ENCODE measurements around the gene TTC28.

The TTC28 gene

DNA sequence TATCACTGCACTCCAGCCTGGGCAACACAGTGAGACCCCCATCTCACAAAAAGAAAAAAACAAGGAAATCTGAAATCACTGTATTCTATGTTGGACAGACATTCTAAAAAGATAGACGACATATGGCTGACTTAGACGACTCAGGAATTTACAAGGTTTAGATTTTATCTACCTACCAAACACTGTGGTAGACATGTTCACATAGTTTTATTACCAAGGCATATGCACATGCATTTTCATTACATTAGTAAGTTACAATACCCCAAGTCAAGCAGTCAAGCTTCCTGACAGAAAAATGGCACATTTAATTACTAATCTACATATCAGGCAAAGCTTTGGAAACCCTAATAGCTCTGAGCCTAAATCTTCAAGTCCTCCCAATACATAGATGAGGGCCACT, 262.2 kb downstream of the TTC28 start:
- H3K27ac Mint-ChIP-seq = no peak overlapping the region
- no peaks in the 10 kb centered on the region for H3K9me3 Mint-ChIP-seq
- no peaks in the 10 kb centered on the region for H3K36me3 Mint-ChIP-seq (ENCODE audit: low read depth)
- TF ChIP-seq, protein P1, sequence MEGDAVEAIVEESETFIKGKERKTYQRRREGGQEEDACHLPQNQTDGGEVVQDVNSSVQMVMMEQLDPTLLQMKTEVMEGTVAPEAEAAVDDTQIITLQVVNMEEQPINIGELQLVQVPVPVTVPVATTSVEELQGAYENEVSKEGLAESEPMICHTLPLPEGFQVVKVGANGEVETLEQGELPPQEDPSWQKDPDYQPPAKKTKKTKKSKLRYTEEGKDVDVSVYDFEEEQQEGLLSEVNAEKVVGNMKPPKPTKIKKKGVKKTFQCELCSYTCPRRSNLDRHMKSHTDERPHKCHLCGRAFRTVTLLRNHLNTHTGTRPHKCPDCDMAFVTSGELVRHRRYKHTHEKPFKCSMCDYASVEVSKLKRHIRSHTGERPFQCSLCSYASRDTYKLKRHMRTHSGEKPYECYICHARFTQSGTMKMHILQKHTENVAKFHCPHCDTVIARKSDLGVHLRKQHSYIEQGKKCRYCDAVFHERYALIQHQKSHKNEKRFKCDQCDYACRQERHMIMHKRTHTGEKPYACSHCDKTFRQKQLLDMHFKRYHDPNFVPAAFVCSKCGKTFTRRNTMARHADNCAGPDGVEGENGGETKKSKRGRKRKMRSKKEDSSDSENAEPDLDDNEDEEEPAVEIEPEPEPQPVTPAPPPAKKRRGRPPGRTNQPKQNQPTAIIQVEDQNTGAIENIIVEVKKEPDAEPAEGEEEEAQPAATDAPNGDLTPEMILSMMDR (IDR thresholded peaks at IDR 0.05) = no peak
- H3K4me3 Mint-ChIP-seq = no peak overlapping the region
- no peak for DNase-seq
- H3K4me1 Mint-ChIP-seq = peaks cover 20% of the 10 kb centered on the region
- peaks cover 3% of the 10 kb centered on the region for H3K27me3 Mint-ChIP-seq (ENCODE audit: low read depth, poor library complexity)

DNA sequence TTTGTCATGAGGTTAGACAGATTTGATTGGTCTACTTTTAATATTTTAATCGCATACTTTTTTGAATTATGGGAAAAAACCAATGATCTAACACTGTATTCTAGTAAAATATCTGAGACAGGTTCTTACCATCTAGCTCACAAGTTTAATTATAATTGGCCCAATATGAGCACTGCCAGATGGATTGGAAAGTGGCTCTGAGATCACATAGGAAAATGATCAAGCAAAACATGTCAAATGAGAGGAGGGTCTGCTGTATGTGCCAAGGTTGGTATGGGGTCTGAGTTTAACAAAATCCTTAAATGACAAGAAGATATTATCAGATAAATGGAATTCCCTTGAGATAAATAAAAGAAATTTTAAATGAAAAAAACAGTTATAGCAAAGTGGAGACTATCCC, 264.7 kb downstream of the TTC28 start:
- no peak overlapping the region for H3K27ac Mint-ChIP-seq
- no peaks in the 10 kb centered on the region for H3K9me3 Mint-ChIP-seq
- H3K36me3 Mint-ChIP-seq (ENCODE audit: low read depth) = no peaks in the 10 kb centered on the region
- no peak overlapping the region for H3K4me3 Mint-ChIP-seq
- H3K4me1 Mint-ChIP-seq = peaks cover 36% of the 10 kb centered on the region
- H3K27me3 Mint-ChIP-seq (ENCODE audit: low read depth, poor library complexity) = no peaks in the 10 kb centered on the region
- DNase-seq = no peak
- TF ChIP-seq, protein P1 (IDR thresholded peaks at IDR 0.05) = no peak

DNA sequence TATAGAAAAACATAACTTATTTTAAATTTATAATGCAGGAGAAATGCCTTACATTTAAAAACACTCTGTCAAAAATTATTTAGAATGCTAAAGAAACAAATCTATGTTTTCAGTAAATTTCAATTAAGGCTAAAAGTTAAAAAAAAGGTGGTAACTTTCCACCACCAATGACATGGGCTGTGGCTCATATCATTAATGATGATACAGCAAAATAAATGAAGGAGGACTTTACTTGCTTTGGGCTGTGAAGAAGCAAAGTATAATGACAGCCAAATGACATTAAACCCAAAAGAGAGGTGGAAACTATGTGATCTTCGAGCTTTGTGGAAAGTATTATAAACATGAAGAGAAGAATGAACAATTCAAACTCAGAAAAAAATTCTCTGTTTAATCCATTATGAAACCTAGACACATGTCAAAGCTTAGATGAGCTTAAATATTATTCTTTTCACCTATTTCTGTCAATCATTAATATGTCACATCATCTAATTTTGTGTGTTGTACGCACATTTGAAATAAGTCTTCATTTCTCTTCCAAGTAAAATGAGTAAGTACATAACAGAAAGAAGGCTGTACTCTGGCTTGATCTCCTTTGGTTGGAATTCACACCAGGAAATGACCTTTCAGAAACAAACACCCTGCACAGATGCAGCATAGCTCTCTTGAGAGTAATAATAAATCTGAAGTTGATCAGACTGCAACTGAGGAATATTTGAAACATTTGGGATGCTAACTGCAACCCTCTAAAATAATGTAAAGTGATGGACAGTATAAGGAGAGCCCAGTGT, 265.8 kb downstream of the TTC28 start:
- Mint-ChIP-seq H3K4me1 (peaks cover 41% of the 10 kb centered on the region), H3K27ac (peak overlapping the region; percentile 60), H3K9me3 (no peaks in the 10 kb centered on the region), H3K36me3 (ENCODE audit: low read depth) (no peaks in the 10 kb centered on the region), H3K27me3 (ENCODE audit: low read depth, poor library complexity) (no peaks in the 10 kb centered on the region), H3K4me3 (no peak overlapping the region)
- DNase-seq = no peak
- TF ChIP-seq, protein P1 (IDR thresholded peaks at IDR 0.05) = no peak

DNA sequence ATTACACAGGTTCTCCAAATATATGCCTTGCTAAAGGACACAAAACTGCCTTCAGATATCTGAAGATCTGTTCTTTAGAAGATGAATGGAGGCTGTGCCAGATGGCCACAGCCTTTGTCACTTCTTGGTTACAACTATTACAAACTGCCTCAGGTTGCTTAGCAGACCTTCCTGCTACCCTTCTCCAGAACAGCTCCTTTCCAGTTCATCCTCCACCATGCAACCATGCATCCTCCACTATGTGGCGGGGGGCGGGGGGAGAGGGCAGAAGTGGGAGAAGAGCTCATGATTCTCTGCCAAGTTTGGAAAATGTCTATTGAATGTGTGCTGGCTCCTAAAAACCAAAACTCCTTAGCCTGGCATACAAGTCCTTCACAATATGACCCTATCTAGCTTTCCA, 267.5 kb downstream of the TTC28 start:
- peaks cover 11% of the 10 kb centered on the region for H3K36me3 Mint-ChIP-seq (ENCODE audit: low read depth)
- H3K9me3 Mint-ChIP-seq = peaks cover 3% of the 10 kb centered on the region
- TF ChIP-seq, protein P1 (IDR thresholded peaks at IDR 0.05) = no peak
- H3K4me3 Mint-ChIP-seq = no peak overlapping the region
- no peak overlapping the region for H3K27ac Mint-ChIP-seq
- peaks cover 45% of the 10 kb centered on the region for H3K4me1 Mint-ChIP-seq
- no peak for DNase-seq
- H3K27me3 Mint-ChIP-seq (ENCODE audit: low read depth, poor library complexity) = no peaks in the 10 kb centered on the region

DNA sequence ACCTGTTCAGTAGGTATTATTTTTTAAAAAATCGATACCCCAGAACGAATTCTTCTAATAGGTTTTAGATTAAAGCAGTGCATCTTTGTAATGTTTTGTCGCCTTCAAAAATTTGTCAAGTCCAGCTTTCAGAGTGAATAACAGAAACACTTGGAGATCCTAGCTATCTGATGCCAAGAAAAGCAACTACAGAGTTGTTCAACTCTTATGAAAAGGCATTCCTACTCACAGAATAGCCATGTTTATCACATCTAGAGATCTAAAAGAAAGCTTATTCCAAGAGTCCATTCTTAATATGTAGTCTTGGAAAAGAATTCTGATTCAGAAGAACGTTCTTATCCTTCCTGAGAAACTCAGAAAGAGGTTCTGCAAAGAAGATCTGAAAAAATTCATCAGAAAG, 268.5 kb downstream of the TTC28 start:
- peak overlapping the region; percentile 10 for H3K27ac Mint-ChIP-seq
- TF ChIP-seq, protein P1 (IDR thresholded peaks at IDR 0.05) = no peak
- H3K27me3 Mint-ChIP-seq (ENCODE audit: low read depth, poor library complexity) = no peaks in the 10 kb centered on the region
- H3K4me1 Mint-ChIP-seq = peaks cover 45% of the 10 kb centered on the region
- DNase-seq = no peak
- H3K36me3 Mint-ChIP-seq (ENCODE audit: low read depth) = peaks cover 21% of the 10 kb centered on the region
- H3K9me3 Mint-ChIP-seq = peaks cover 10% of the 10 kb centered on the region
- H3K4me3 Mint-ChIP-seq = no peak overlapping the region
